NCI-H2196 (cell line): ENCODE measurements around the gene HMX1.

ENCODE experiments used
- DNase-seq: peaks from one replicate; lab custom pipeline; 2025; ENCODE audit not compliant: unreplicated experiment; lab: John Stamatoyannopoulos, UW

HMX1 gene

DNA sequence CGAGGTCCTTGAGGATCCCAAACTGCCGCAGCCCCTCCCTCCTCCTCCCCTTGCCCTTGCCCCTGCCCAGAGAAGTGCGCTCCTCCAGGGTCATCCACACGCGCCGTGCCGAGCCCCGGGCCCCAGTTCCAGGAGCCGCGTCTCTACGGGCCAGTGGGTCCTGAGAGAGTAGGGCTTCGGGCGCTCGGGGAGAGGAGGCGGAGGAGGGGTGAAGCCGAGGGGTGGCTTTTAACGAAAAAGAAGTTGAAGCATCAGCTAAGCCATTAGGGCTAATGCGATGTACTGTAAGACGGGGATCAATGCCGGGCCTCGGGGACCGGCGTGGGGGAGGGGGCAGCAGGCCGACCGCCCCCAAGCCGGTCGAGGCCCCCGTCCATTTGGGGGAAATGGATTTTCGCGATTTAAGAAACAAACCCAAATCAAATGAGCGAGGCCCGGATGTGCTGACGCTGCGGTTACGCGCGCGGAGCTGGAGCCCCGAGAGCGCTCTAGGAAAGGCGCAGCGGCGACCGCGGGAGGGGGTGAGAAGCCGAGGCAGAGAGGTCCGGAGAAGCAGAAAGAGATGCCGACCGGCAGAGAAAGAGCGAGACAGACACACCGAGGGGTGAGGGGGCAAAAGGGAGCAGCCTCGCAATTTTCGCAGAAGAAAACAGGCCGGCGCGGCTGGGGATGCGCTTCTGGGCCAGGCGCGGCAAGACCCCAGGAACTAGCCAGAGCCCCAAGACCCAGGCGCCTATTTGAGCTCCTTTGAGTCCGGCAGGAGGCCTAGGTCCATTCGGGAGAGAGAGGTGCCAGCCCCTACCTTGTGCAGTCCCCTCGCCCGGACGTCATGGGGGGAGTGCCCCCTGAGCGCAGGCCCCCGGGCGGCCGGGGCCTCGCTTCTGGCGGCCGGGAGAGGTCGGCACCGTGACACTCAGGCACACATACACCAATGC is 13.6 kb downstream of the HMX1 start:
- DNase-seq, result no peak

DNA sequence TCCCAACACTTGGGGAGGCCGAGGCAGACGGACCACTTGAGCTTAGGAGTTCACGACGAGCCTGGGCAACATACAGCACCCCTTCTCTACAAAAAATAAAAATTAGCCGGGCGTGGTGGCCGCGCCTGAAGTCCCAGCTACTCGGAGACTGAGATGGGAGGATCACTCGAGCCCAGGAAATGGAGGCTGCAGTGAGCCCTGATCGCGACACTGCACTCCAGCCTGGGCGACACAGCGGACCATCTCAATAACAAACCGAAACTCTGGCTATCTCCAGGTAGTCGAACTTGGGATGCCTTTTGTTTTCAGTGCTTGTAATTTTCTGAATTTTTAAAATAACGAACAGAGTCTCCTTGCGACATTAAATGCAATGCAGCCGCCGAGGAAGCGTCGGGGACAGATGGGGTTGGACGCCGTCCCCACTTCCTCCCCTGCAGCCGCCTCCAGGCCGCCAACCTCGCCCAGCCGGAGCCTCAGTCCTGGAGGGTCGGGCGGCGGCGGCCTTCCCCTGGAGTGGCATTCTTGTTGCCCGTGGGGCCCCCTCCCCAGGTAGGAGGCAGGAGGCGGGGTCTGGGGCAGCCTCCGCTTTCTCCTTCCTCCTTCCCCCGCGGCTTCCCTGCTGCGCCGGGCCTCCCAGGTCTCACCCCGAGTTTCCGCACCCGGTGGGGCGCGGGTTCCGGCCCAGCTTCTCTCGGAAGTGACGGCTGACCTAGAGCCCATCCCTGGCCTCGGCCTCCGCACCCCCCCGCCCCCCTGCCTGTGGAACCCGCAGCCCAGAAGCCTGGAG is 14.6 kb downstream of the HMX1 start:
- no peak for DNase-seq

DNA sequence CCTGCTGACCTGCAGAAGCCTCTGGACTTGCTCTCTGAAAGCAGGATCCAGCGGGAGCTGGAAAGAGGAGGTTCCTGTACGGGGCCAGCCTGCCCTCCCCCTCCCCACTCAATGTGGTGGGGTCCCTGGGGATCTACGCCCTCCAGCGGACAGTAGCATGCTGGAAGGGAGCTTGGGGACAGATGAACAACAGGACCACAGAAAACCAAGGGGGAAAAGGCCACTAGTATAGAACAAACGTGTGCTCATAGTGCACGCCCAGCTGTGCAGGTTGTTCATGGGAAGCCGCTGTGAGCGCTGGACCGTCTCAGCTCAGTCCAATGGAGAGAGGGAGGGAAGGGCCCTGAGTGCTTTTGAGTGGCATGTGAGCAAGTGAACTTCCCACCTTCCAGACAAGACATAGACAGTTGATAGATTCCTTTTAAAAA is 15.8 kb downstream of the HMX1 start:
- DNase-seq, result no peak

DNA sequence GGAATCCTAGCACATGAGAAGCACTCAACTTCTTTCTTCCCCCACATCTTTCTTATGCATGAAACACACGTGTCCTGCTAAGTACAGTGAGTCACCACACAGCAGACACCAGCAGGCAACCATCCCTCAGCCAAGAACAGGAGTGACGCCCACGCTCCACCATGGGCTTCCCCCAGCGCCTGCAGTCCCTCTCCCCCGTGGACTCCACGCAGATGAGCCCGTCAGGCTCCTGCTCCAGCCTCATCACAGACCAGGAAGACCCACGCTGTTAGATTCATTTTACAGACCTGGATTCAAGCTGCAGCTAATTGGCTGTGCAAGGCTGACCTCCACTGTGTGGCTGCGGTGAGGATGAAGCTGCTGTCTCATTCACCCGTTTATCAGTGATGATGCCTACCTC is 16.7 kb downstream of the HMX1 start:
- no peak for DNase-seq

DNA sequence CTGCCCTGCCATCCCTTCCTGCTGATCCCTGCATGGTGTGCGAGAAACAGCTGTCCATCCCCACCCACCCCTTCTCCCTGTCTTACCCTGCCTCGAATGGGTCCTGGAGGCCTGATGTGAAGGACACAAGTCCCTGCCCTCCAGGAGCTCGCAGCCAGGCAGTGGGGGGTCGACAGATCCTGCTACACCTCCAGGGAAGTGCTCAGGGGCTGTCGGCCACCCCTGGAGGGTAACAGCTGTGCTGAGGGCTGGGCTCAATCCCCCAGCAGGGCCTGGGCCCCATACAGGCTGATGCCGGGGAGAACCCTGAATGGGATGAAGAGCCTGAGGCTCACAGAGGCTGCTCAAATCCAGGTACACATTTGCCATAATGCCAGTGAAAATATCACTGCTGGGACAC is 17.6 kb downstream of the HMX1 start:
- DNase-seq, result no peak

DNA sequence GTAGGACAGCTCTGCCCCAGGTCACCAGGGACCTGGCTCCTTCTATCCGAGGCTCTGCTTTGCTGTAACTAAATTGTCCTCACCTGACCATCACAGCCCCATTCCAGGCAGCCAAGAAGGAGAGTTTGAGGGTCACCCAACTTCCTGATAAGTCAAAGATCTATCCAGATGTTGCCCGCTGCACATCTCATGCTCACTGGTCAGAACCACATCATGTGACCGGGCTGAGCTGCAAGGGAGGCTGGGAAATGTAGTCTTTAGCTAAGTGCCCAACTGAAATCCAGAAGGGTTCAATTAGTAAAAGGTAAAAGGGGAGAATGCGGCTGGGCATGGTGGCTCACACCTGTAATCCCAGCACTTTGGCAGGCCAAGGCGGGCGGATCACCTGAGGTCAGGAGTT is 18.4 kb downstream of the HMX1 start:
- DNase-seq, result no peak

DNA sequence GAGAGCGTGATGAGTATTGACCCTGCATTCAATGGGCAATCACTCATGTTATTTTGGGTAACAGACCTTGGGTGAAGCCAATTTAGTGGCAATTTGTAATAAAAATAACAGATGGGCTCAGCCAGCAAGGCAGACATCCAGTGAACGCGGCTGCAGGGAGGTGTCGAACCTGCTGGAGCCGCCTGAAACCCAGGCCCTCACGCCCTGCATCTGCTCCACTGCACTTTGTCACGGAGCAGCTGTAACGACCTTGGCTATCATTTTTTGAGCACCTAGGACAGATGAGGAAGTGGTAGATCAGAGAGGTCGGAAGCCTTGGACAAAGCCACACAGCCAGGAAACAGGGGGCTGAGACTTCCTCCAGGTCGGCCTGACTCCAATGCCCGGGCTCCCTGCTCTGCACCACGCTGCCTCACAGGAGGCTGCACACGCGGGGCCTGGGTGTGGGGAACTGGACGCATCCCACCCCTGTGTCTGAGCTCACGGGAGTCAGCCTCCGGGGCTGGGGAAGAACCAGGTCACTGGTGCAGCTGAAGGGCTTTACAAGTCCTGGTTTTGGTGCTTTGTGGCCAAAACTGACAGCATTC is 19.4 kb downstream of the HMX1 start:
- DNase-seq, result no peak

DNA sequence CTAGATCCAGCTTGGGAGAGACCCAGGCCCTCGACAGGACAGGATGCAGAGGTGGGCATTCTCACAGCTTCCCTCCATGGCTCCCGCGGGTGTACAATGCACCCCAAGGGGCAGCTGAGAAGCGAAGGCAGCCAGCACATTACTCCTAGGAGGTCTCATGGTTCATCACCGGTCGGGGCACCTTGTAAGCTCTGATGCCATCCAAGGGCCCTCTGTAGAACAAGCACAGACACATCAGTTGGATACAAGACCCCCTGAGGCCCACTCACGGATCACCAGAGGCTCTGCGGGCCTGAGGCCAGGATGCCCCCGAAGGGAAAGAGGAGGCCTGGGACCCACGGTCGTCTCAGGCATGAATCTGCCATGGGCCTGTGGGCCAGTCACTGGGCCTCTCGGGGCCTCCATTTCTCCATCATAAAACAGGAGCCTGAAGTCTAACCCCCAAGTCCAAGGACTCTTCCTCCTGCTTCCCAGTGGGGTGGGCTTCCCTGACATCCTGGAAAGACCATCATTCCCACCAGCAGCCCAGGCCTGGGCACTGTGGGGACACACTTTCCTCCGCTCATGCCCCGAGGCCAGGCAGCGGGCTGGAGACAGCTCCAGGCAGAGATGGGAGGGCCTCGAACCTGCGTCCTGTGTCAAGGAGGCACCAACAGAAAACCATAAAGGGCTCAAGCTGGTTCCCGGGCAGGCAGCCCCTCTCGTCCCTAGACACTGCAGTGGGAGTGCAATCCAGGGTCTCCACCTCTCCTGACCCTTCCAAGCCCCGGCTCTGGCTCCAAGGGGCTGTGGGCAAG is 20.1 kb downstream of the HMX1 start:
- DNase-seq, result no peak

DNA sequence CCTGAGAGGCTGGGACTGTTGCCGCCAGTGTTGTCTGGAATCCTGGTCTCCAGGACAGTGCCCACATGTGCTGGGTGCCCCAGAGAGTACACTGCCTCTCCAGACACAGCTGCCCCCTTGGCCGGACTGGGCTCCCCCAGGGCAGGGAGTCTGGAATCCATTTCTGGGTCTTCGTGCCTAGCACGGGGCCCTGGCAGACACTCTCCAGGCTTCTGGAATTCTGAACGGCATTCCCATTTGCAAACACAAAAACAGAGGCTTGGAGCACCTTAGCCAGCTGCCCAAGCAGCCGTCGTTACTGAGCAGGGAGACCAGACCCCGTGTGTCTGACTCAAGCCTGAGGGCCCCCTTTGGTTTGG is 20.8 kb downstream of the HMX1 start:
- DNase-seq, result no peak

DNA sequence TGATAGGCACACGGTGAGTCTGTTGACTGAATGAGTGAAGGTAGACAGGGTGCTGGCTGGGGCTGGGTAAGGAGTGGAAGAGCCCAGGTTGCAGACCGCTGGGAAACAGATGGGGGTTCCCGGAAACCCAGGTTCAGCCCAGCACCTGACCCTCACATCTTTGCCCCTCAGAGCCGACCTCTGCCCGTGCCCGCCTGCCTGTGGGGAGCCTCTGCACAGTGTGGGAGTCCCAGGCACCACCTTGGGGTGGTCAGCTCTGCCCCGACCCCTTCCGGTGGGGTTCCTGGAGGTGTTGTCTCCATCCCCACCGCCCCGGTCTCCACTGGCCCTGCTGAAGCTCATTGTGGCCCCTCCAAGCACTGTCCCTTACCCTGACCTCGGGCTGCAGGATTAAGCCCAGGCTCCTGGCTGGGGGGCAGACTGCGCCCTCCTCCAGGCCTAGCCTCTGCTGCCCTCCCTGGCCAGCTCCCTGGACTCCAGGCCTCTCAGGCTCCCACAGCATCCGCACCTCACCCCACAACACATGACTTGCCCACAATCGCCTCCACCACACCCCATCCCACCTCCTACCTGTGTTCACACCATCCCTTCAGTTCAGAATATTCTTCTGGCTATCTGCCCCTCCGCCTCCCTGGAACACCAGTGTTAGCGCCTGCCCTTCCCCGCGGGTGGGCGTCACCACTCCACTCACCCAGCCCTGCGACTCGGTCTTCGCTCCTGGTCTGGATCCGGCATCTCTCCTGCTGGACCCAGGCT is 21.4 kb downstream of the HMX1 start:
- DNase-seq, result no peak

DNA sequence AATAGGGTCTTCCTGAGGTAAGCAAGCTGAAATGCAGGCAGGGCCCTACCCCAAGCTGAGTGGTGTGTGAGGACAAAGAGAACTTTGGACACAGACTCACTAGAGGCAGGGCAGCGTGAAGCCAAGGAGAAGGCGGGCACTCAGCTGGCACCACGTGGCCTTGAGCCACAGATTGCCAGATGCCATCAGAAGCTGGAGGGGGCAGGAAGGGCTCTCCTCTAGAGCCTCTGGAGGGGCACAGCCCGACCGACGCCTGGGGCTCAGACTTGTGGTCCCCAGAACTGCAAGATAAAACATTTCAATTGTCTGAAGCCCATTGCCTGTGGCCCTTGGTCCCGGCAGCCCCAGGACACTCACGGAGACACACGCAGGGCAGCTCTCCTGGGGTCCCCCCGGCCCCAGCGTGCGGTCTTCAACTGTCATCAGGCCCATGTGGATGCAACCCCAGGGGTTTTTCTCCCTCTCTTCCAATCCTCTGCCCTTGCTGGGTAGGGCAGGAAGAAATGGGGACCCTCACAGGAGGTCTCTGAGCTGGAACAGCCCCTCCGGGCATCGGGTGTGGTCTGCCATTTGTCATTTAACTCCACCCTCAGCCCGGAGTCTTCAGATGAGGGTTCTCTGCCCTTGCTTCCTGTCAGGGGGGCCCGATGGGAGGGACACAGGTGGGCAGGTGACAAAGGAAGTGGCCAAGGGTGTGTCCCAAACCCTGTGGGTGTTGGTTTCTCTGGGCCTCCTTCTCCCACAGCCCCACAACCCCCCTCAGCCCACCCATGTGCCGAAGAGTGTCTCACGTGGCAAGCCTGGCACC is 22.2 kb downstream of the HMX1 start:
- DNase-seq, result no peak

DNA sequence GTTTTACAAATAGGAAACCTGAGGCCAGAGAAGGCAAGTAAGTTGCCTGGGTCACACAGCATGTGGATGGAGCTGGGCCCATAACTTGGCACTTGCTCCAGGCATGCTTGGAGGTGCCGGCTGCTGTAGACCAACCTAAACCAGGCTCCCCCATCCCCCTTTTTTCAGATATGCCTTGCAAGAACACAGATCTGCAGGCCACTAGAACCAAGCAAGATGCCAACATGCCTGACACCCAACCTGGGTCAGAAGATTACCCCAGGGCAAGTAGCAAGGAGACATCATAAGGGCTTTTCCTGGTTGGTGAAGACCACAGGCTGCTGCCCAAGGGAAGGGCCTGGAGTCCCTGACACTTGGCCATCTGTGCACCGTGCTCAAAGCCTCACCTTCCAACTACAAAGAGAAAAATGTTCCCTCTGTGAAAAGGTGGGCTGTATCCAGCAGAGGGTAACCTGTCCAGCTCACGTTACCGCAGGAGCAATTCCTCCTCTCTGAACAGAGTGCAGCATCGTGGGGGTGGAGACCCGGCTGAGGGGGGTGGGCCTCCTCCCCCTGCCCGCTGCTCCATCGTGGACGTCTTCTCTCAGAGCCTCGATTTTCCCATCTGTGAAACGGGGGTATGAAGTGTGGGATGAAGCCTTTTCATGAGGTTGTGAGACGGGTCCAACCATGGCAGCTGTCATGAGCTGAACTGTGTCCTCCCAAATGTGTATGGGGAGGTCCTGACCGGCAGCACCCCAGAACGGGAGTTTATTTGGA is 23.0 kb downstream of the HMX1 start:
- DNase-seq, result no peak

DNA sequence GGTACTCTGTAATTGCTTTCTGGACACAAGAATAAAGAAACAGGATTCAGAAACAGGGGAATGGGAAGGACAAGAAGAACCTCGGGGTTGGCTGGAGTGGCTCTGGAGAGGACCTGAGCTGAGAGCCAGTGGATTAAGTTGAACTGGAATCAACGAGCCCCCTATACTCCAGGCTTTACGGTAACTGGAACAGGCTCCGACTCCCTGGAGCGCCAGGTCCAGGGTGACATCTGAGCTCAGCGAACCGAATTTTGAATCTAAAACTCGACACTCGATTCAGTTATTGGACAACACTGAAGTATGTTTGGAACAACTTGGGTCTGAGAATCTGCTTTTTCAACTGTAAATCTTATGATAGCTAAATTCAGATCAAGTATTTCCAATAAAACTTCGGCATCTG is 23.9 kb downstream of the HMX1 start:
- no peak for DNase-seq

DNA sequence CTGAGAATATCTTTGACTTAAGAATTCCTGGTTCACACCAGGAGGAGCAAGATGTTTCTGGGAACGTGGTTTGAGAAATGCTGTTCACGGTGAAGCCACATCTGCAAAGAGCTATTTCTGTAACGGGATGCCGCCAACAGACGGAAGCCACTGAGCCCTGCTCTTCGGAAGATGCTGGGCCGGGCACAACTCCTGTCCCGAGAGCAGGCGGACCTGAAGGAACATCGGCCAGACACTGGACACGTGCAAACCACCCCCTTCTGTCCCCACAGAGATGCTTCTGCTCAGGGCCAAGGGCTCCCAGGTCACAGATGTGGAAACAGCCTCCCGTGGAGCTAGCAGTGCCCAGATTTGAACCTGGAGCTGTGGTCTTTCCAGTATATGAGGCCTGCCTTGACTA is 24.3 kb downstream of the HMX1 start:
- DNase-seq, result no peak

DNA sequence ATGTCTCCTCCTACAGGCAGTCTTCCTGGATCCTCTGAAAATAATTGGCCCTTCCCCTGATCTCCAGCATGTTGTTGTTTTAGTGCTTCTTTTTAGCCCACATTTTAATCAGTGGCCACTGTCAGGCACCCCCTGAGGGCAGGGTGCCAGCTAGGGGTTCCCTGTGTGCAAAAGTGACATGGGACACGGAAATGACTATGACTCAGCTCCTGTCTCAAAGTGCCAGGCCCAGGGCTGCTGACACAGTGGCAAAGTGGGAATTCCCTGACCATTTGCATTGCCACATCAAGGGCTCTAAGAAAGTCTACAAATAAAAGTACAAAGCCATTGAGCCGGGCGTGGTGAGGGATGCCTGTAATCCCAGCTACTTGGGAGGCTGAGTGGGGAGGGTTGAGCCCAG is 24.8 kb downstream of the HMX1 start:
- DNase-seq, result no peak

DNA sequence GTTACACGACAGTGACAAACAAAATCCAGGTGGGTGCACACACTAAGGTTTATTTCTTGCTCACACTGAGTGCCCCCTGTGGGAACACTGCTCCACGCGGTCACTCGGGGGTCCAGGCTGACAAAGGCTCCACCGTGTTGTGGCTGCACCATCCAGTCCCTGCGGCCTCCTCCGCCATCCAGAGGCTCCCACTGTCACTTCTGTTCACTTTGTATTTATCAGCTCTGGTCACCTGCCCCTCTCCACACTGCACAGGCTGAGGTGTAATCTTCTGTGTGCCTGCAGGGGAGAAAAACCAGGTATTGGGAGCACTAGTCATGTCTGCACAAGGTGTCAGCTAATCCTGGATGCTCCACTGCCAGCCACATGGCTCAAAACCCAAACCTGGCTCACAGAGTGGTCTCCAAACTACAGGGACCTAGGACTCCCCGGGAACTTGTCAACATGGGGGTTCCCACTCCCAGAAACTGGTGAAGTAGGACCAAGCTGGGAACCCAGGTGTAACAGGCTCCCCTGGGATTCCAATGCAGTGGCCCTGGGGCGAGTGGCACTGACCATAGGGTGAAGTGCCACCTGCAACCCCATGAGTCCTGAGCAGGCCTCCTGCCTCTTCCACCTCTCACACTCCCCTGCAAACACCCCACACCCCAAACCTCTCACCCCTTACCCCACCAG is 25.5 kb downstream of the HMX1 start:
- DNase-seq, result no peak

DNA sequence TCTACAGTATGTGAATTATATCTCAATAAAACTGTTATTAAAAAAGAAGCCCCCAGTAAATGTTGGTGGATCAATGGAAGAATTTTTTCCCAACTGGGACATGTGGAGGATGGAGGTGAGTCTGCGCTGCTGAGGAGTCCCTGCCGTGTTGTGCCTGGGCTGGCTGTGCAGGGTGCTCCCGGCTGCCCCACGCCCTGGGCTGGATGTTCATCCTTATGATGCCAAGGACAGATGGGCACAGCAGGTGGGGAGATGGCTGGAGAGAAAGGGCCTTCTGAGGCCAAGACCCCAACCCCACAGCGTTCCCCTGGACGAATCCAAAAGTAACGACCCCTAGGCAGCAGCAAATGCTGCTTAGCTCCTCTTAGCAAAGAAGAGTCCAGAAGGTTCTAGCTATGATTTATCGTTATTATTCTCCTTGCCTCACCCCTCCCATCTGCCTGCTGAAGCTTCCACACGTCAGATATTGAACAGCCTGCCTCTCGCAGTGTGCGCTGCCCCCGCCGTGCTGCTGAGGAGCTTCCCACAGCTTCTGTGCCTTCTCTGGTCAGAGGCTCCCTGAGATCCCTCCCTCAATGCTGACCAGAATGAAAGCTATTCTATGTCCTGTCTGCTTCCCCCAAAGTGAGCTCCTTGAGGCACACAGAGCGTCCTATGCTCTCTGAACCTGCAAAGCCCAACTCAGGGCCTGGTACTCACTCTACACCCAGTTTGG is 26.5 kb downstream of the HMX1 start:
- no peak for DNase-seq

DNA sequence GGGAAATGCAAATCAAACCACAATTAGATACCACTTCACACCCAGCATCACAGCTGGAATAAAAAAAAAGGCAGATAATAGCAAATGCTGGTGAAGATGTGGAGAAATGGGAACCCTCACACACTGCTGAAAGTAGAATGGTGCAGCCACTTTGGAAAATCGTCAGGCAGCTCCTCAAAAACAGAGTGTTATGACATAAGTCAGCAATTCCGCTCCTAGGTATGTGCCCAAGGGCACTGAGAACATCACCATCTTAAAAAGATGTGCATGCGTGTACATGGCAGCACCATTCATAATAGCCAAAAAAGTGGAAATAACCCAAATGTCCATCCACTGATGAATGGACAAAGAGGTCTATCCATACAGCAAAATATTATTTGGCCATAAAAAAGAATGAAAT is 28.0 kb downstream of the HMX1 start:
- no peak for DNase-seq
